OCI-LY7 (cell line): ENCODE data around the gene TBC1D10A. TPM values are rescaled to one million over a fixed set of nuclear protein-coding genes. Genes with fewer than 3 reads are reported as not detected.

Experiments
- BruUV-seq: library from RNA; stranded (reverse); fragments of 400-500 nt; replicated peaks from 2 replicates; lab custom pipeline; 2021; lab: Mats Ljungman, UMichigan
- CTCF ChIA-PET: fragments of 300-600 bp; sonication (Branson Sonifier 250); formaldehyde crosslinking; loops from one replicate; lab custom pipeline; 2022; ENCODE audit warnings: antibody characterized with exemption; ENCODE audit not compliant: unreplicated experiment; lab: Charles Lee
- POLR2A ChIA-PET: fragments of 300-600 bp; sonication (Branson Sonifier 250); formaldehyde crosslinking; loops from one replicate; lab custom pipeline; 2022; ENCODE audit warnings: antibody characterized with exemption; lab: Charles Lee
- DNase-seq: peaks from one replicate; pipeline ENCODE4 v3.0.0-alpha.2; 2015; ENCODE audit warnings: low spot score
- H2AFZ ChIP-seq: fragments of 200-600 bp; sonication (generic), shearing (Covaris generic); 2 replicates; pipeline ENCODE4 v1.6.1; 2014; ENCODE audit warnings: mild to moderate bottlenecking, antibody characterized with exemption, low read length, moderate library complexity
- H3K27ac ChIP-seq: fragments of 200-600 bp; sonication (generic); 2 replicates; pipeline ENCODE4 v1.5.1; 2014; ENCODE audit warnings: mixed run types, low read depth, mild to moderate bottlenecking, moderate library complexity, low read length, inconsistent platforms; ENCODE audit not compliant: poor library complexity, severe bottlenecking
- H3K36me3 ChIP-seq: fragments of 200-600 bp; sonication (generic); 2 replicates; pipeline ENCODE4 v1.6.1; 2014; ENCODE audit warnings: mild to moderate bottlenecking, antibody characterized with exemption, low read length, moderate library complexity, mixed read lengths; ENCODE audit not compliant: insufficient read depth
- H3K4me1 ChIP-seq: fragments of 200-600 bp; sonication (generic); 2 replicates; pipeline ENCODE4 v1.5.1; 2014; ENCODE audit warnings: mild to moderate bottlenecking, low read length; ENCODE audit not compliant: insufficient read depth, poor library complexity, severe bottlenecking
- H3K4me2 ChIP-seq: fragments of 200-600 bp; sonication (generic); 2 replicates; pipeline ENCODE4 v1.6.1; 2014; ENCODE audit warnings: mild to moderate bottlenecking, low read length
- H3K4me3 ChIP-seq: fragments of 200-600 bp; sonication (generic); 2 replicates; pipeline ENCODE4 v1.5.1; 2014; ENCODE audit warnings: mild to moderate bottlenecking, low read depth, low read length; ENCODE audit not compliant: poor library complexity, severe bottlenecking
- H3K79me2 ChIP-seq: fragments of 200-600 bp; sonication (generic); 2 replicates; pipeline ENCODE4 v1.6.1; 2016; ENCODE audit warnings: low read depth, mild to moderate bottlenecking, low read length, moderate library complexity, mixed read lengths; ENCODE audit not compliant: insufficient read depth
- H3K9me2 ChIP-seq: fragments of 200-600 bp; sonication (generic); 2 replicates; pipeline ENCODE4 v1.6.1; 2016; ENCODE audit warnings: mild to moderate bottlenecking, low read length, mixed read lengths; ENCODE audit not compliant: insufficient read depth
- H3K9me3 ChIP-seq: fragments of 200-600 bp; sonication (generic); 2 replicates; pipeline ENCODE4 v1.6.1; 2014; ENCODE audit warnings: mild to moderate bottlenecking, mixed run types, low read length, mixed read lengths
- H4K20me1 ChIP-seq: fragments of 200-600 bp; sonication (generic); 2 replicates; pipeline ENCODE4 v1.6.1; 2014; ENCODE audit warnings: mild to moderate bottlenecking, antibody characterized with exemption, low read length, moderate library complexity, mixed read lengths; ENCODE audit not compliant: insufficient read depth
- CTCF ChIP-seq: fragments of 200-600 bp; sonication (generic); conservative IDR thresholded peaks from 2 replicates; pipeline ENCODE4 v1.5.1; 2014; ENCODE audit warnings: mild to moderate bottlenecking, antibody characterized with exemption, low read length, moderate library complexity, mixed read lengths
- EZH2phosphoT487 ChIP-seq: fragments of 200-600 bp; sonication (generic); IDR thresholded peaks from 2 replicates; pipeline ENCODE4 v1.6.1; 2018; ENCODE audit warnings: low read depth, borderline replicate concordance, mild to moderate bottlenecking, mixed run types, antibody characterized with exemption, low read length, moderate library complexity, mixed read lengths
- intact Hi-C: fragments of 100-400 bp; cut with micrococcal nuclease; formaldehyde crosslinking; loops from one replicate; pipeline ENCODE4 v1.10.0; 2022; ENCODE audit not compliant: unreplicated experiment
- total RNA-seq, 2 experiments: library from RNA; depleted of rRNA in 1 of 2; stranded (reverse); fragments of >200 nt in 1 of 2; shearing (Covaris generic) in 1 of 2; gene quantifications; 2 replicates each; pipeline ENCODE4 v1.2.3, GENCODE V29; 2014 to 2022

TBC1D10A gene
- total RNA-seq, 2 experiments from 2014 or later, result 15.1 to 16.2 TPM

- no peak for DNase-seq
- H3K4me2 ChIP-seq, result no peak overlapping the region
- BruUV-seq, result no TSS peak
- intact Hi-C loops, result no loop called here
- no peaks in the 10 kb centered on the region for H3K79me2 ChIP-seq
- H3K9me3 ChIP-seq, result no peaks in the 10 kb centered on the region
- H3K36me3 ChIP-seq, result peaks cover 34% of the 10 kb centered on the region
- H3K9me2 ChIP-seq, result no peaks in the 10 kb centered on the region
- no peak overlapping the region for H2AFZ ChIP-seq
- no peaks in the 10 kb centered on the region for H4K20me1 ChIP-seq
- CTCF ChIA-PET, result no interaction called here
- no peak overlapping the region for H3K4me3 ChIP-seq
- H3K27ac ChIP-seq, result no peak overlapping the region
- peaks cover 33% of the 10 kb centered on the region for H3K4me1 ChIP-seq
- POLR2A ChIA-PET, result interaction anchor here (0.6 to 2.7 kb wide), 4 partner anchors 18 to 40 kb away, joined by 3 to 22 read pairs (median 8); no protein-coding TSS in a partner anchor
- TF ChIP-seq CTCF (no peak), EZH2phosphoT487 (no peak)
Observed at GRCh38 chr22:30328466-30329049, 1.8 kb upstream of the TBC1D10A start.

GRCh38 chr22:30327864-30328345 lies 1.2 kb upstream of the TBC1D10A start:
- BruUV-seq, result no TSS peak
- H3K36me3 ChIP-seq, result peaks cover 27% of the 10 kb centered on the region
- H4K20me1 ChIP-seq, result no peaks in the 10 kb centered on the region
- peak overlapping the region; percentile 33 for H3K27ac ChIP-seq
- no peaks in the 10 kb centered on the region for H3K9me2 ChIP-seq
- H3K79me2 ChIP-seq, result no peaks in the 10 kb centered on the region
- peak overlapping the region; percentile 79 for H3K4me2 ChIP-seq
- H3K4me1 ChIP-seq, result peaks cover 33% of the 10 kb centered on the region
- H3K4me3 ChIP-seq, result peak overlapping the region; percentile 71
- TF ChIP-seq EZH2phosphoT487 (no peak), CTCF (peak; percentile 61)
- no peaks in the 10 kb centered on the region for H3K9me3 ChIP-seq
- POLR2A ChIA-PET, result interaction anchor here (0.6 to 2.7 kb wide), 6 partner anchors 18 to 144 kb away, joined by 3 to 22 read pairs (median 4); partner anchors contain the start of genes CCDC157 and SF3A1
- peak; percentile 15 for DNase-seq
- CTCF ChIA-PET, result no interaction called here
- no peak overlapping the region for H2AFZ ChIP-seq
- intact Hi-C loops, result loop anchor here (1.0 to 2.0 kb wide), 3 partner anchors 23 to 59 kb away; partner anchors contain the start of genes CASTOR1 and RNF215

DNA sequence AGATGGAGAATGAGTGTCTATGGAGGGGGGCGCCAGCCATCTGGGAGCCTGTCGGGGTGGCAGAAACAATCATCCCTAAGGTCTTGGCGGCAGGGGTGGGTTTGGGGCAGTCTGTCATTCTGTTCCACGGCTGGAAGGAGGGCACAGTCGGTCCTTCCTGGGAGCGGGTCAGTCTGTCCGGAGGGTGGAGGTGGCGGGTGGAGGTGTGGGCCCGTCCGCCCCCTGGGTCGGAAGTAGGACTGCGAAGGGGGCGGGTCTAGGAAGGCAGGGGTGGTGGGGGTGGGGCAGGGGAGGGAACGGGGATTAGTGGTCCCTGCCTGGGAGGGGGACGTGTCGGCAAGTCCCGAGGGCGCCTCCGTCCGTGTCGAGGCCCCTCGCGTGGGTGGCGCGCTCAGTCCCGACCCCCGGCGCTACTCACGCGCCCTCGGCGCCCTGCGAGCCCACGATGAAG lies 461 bp downstream of the TBC1D10A start:
- peak; percentile 50 for DNase-seq
- H3K79me2 ChIP-seq, result no peaks in the 10 kb centered on the region
- H2AFZ ChIP-seq, result no peak overlapping the region
- POLR2A ChIA-PET, result interaction anchor here (0.8 to 2.7 kb wide), 7 partner anchors 16 to 445 kb away, joined by 3 to 22 read pairs (median 4); partner anchors contain the start of gene CASTOR1
- H3K27ac ChIP-seq, result no peak overlapping the region
- H3K36me3 ChIP-seq, result peaks cover 17% of the 10 kb centered on the region; the same call in 1 of the 2 replicates
- H3K4me3 ChIP-seq, result peak overlapping the region; percentile 90
- peak overlapping the region; percentile 77 for H3K4me2 ChIP-seq
- no peaks in the 10 kb centered on the region for H4K20me1 ChIP-seq
- H3K9me3 ChIP-seq, result no peaks in the 10 kb centered on the region
- H3K4me1 ChIP-seq, result peaks cover 33% of the 10 kb centered on the region
- no peak for TF ChIP-seq EZH2phosphoT487
- no peak for TF ChIP-seq CTCF
- intact Hi-C loops, result loop anchor here (2.0 kb wide), 1 partner anchor 61 kb away; the partner anchor contains the start of gene RNF215
- BruUV-seq, result no TSS peak
- no peaks in the 10 kb centered on the region for H3K9me2 ChIP-seq
- CTCF ChIA-PET, result interaction anchor here (1.7 kb wide), 1 partner anchor 38 kb away, joined by 5 read pairs; no protein-coding TSS in a partner anchor
